Urinary bladder (tissue), 2 donors: ENCODE measurements around the gene HDHD3. TPM values are rescaled to one million over a fixed set of nuclear protein-coding genes. Genes with fewer than 3 reads are reported as not detected.

Experiments
- polyA plus RNA-seq: library from polyadenylated mRNA; stranded (reverse); fragments of 200-250 nt; gene quantifications from one replicate; pipeline ENCODE4 v1.2.3, GENCODE V29; 2013
- total RNA-seq: library from RNA; depleted of rRNA; stranded (reverse); fragments of >200 nt; gene quantifications from one replicate; pipeline ENCODE4 v1.2.3, GENCODE V29; 2014
- donor health status: healthy.

HDHD3 gene
- total and polyA plus RNA-seq, 2 donors, result 5.1 to 32.2 TPM

Other genes starting within 250 kb of the HDHD3 start
- 5.1 TPM for gene SLC31A2, start 226.0 kb downstream of the HDHD3 start, total RNA-seq
- gene SLC31A2, start 226.0 kb downstream of the HDHD3 start, polyA plus RNA-seq, result 11.4 TPM
- gene FKBP15, start 155.7 kb downstream of the HDHD3 start, total RNA-seq, result 33.6 TPM
- gene FKBP15, start 155.7 kb downstream of the HDHD3 start, polyA plus RNA-seq, result 18.2 TPM
- gene SLC31A1, start 155.4 kb downstream of the HDHD3 start, total RNA-seq, result 19.5 TPM
- gene SLC31A1, start 155.4 kb downstream of the HDHD3 start, polyA plus RNA-seq, result 10.1 TPM
- 25.5 TPM for gene CDC26, start 101.4 kb downstream of the HDHD3 start, total RNA-seq
- 35.2 TPM for gene CDC26, start 101.4 kb downstream of the HDHD3 start, polyA plus RNA-seq
- gene PRPF4, start 101.3 kb downstream of the HDHD3 start, total RNA-seq, result 23.4 TPM
- 14.4 TPM for gene PRPF4, start 101.3 kb downstream of the HDHD3 start, polyA plus RNA-seq
- 0.26 TPM for gene RNF183, start 73.6 kb downstream of the HDHD3 start, total RNA-seq
- gene RNF183, start 73.6 kb downstream of the HDHD3 start, polyA plus RNA-seq, result 0.15 TPM
- 1.7 TPM for gene WDR31, start 36.7 kb downstream of the HDHD3 start, total RNA-seq
- 2.6 TPM for gene WDR31, start 36.7 kb downstream of the HDHD3 start, polyA plus RNA-seq
- 1.2 TPM for gene BSPRY, start 27.4 kb downstream of the HDHD3 start, total RNA-seq
- 2.4 TPM for gene BSPRY, start 27.4 kb downstream of the HDHD3 start, polyA plus RNA-seq
- gene ALAD, start 24.3 kb upstream of the HDHD3 start, total RNA-seq, result 16.6 TPM
- 55.4 TPM for gene ALAD, start 24.3 kb upstream of the HDHD3 start, polyA plus RNA-seq
- gene POLE3, start 33.7 kb upstream of the HDHD3 start, total RNA-seq, result 34.8 TPM
- gene POLE3, start 33.7 kb upstream of the HDHD3 start, polyA plus RNA-seq, result 50.4 TPM
- gene C9orf43, start 33.8 kb upstream of the HDHD3 start, total RNA-seq, result 0.74 TPM
- 0.14 TPM for gene C9orf43, start 33.8 kb upstream of the HDHD3 start, polyA plus RNA-seq
- gene RGS3, start 86.7 kb upstream of the HDHD3 start, total RNA-seq, result 52.4 TPM
- gene RGS3, start 86.7 kb upstream of the HDHD3 start, polyA plus RNA-seq, result 28.5 TPM